ENCODE data around the gene TLK1. TPM values are rescaled to one million over a fixed set of nuclear protein-coding genes. Genes with fewer than 3 reads are reported as not detected.
"Not testable (repeated sequence)": the region's sequence is repeated elsewhere in the genome, so short reads cannot be mapped to it uniquely, and the experiment has no call there.

Gene TLK1
- total and polyA plus RNA-seq, 2 donors (not counting 1 experiment from before 2014, with no cell fraction given) = 23.5 to 29.9 TPM

DNA sequence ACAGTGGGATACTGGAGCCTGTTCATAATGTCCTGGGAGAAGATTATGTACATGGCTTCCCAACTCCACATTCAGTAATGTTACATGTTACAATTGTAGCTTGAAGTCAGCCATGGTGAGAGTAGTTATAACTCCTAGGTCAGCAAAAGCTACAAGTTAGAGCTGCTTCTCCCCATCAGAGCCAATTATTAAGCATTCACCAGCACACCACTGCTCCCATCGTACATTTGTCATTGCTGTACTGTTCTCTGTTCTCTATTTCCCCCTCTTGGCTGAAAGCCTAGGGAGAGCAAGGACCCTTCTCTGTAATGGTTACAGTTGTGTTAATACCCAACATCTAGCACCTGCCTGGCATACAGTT is 5.3 kb upstream of the TLK1 start:
- Histone ChIP-seq H3K4me1 (ENCODE audit: control insufficient read depth, extremely low read depth, insufficient read depth, low read length) (no peaks in the 10 kb centered on the region), H3K36me3 (ENCODE audit: control insufficient read depth, insufficient read depth, low read length) (no peaks in the 10 kb centered on the region), H3K9ac (ENCODE audit: insufficient read depth, low read length) (no peak overlapping the region), H3K79me2 (ENCODE audit: control insufficient read depth, insufficient read depth, low read length) (no peaks in the 10 kb centered on the region), H3K27ac (ENCODE audit: insufficient read depth, low read length) (no peak overlapping the region), H3K4me3 (replicated peaks in 1 of 4; ENCODE audit: control extremely low read depth in 1 of 4, insufficient read depth in 1 of 4, low read depth in 3 of 4, low read length in 4 of 4) (no peak overlapping the region), H2AFZ (ENCODE audit: low read length) (no peak overlapping the region), H4K20me1 (ENCODE audit: control insufficient read depth, extremely low read depth, insufficient read depth, low read length) (no peaks in the 10 kb centered on the region), H3K27me3 (ENCODE audit: control insufficient read depth, insufficient read depth, low read length) (no peaks in the 10 kb centered on the region), H3K4me2 (ENCODE audit: extremely low read depth, insufficient read depth, low read length) (no peak overlapping the region), H3K9me3 (ENCODE audit: control insufficient read depth, insufficient read depth, low read depth, low read length) (no peaks in the 10 kb centered on the region)
- TF ChIP-seq EZH2 (IDR thresholded peaks at IDR 0.05; ENCODE audit: low read length, missing control alignments) (no peak), CTCF (conservative IDR thresholded peaks at IDR 0.05 in 1 of 2, IDR thresholded peaks at IDR 0.05 in 1 of 2; ENCODE audit: low read depth in 1 of 2, low read length in 2 of 2) (no peak)
- DNase-seq (ENCODE audit: low read depth in 2 of 2) = no peak

- TF ChIP-seq EZH2 (IDR thresholded peaks at IDR 0.05; ENCODE audit: low read length, missing control alignments) = no peak
- no peak for TF ChIP-seq CTCF (conservative IDR thresholded peaks at IDR 0.05 in 1 of 2, IDR thresholded peaks at IDR 0.05 in 1 of 2; ENCODE audit: low read depth in 1 of 2, low read length in 2 of 2)
- no peaks in the 10 kb centered on the region for H3K4me1 ChIP-seq (ENCODE audit: control insufficient read depth, extremely low read depth, insufficient read depth, low read length)
- no peak for DNase-seq (ENCODE audit: low read depth in 2 of 2)
- H3K9me3 ChIP-seq (ENCODE audit: control insufficient read depth, insufficient read depth, low read depth, low read length) = no peaks in the 10 kb centered on the region
- H3K4me2 ChIP-seq (ENCODE audit: extremely low read depth, insufficient read depth, low read length) = no peak overlapping the region
- no peaks in the 10 kb centered on the region for H4K20me1 ChIP-seq (ENCODE audit: control insufficient read depth, extremely low read depth, insufficient read depth, low read length)
- H3K79me2 ChIP-seq (ENCODE audit: control insufficient read depth, insufficient read depth, low read length) = peaks cover 17% of the 10 kb centered on the region
- no peaks in the 10 kb centered on the region for H3K27me3 ChIP-seq (ENCODE audit: control insufficient read depth, insufficient read depth, low read length)
- no peak overlapping the region for H3K9ac ChIP-seq (ENCODE audit: insufficient read depth, low read length)
- H3K36me3 ChIP-seq (ENCODE audit: control insufficient read depth, insufficient read depth, low read length) = no peaks in the 10 kb centered on the region
- no peak overlapping the region for H2AFZ ChIP-seq (ENCODE audit: low read length)
- no peak overlapping the region for H3K4me3 ChIP-seq (replicated peaks in 1 of 4; ENCODE audit: control extremely low read depth in 1 of 4, insufficient read depth in 1 of 4, low read depth in 3 of 4, low read length in 4 of 4)
- H3K27ac ChIP-seq (ENCODE audit: insufficient read depth, low read length) = no peak overlapping the region
Measured at GRCh38 chr2:171163261-171163660, 2.6 kb upstream of the TLK1 start.

GRCh38 chr2:171162522-171163197 is 2.0 kb upstream of the TLK1 start:
- not testable (repeated sequence) for H3K4me3 ChIP-seq (replicated peaks in 1 of 4; ENCODE audit: control extremely low read depth in 1 of 4, insufficient read depth in 1 of 4, low read depth in 3 of 4, low read length in 4 of 4); H3K36me3 ChIP-seq (ENCODE audit: control insufficient read depth, insufficient read depth, low read length)

More at GRCh38 chr2:171162522-171163197, 2.0 kb upstream of the TLK1 start:
- H3K79me2 ChIP-seq (ENCODE audit: control insufficient read depth, insufficient read depth, low read length) = peaks cover 23% of the 10 kb centered on the region
- not testable (repeated sequence) for H3K9me3 ChIP-seq (ENCODE audit: control insufficient read depth, insufficient read depth, low read depth, low read length); H3K9ac ChIP-seq (ENCODE audit: insufficient read depth, low read length); H3K27me3 ChIP-seq (ENCODE audit: control insufficient read depth, insufficient read depth, low read length); H3K4me2 ChIP-seq (ENCODE audit: extremely low read depth, insufficient read depth, low read length); DNase-seq (ENCODE audit: low read depth in 2 of 2); H4K20me1 ChIP-seq (ENCODE audit: control insufficient read depth, extremely low read depth, insufficient read depth, low read length); H3K27ac ChIP-seq (ENCODE audit: insufficient read depth, low read length); H2AFZ ChIP-seq (ENCODE audit: low read length); H3K4me1 ChIP-seq (ENCODE audit: control insufficient read depth, extremely low read depth, insufficient read depth, low read length)

All from fibroblast of lung (primary cell).